GM06990 (cell line): ENCODE results near the gene ASS1.

Experiments used
- DNase-seq: peaks from one replicate; pipeline ENCODE4 v3.0.0-alpha.2; 2011; ENCODE audit not compliant: insufficient read length; ENCODE audit errors: extremely low read depth
- H3K27me3 ChIP-seq: replicated peaks from 2 replicates; pipeline ENCODE4 v1.6.0; 2011; ENCODE audit warnings: low read length; ENCODE audit not compliant: control insufficient read depth, insufficient read depth
- H3K36me3 ChIP-seq: 2 replicates; pipeline ENCODE4 v1.5.1; 2011; ENCODE audit warnings: low read length; ENCODE audit not compliant: control insufficient read depth, insufficient read depth
- H3K4me3 ChIP-seq: replicated peaks from 2 replicates; pipeline ENCODE4 v1.5.1; 2011; ENCODE audit warnings: low read depth, mild to moderate bottlenecking, control low read depth, low read length
- CTCF ChIP-seq: IDR thresholded peaks from 2 replicates; pipeline ENCODE4 v1.5.1; 2011; ENCODE audit warnings: low read length, control low read depth, mild to moderate bottlenecking, inconsistent platforms; ENCODE audit not compliant: insufficient read depth, poor library complexity, severe bottlenecking

The ASS1 gene

GRCh38 chr9:130407916-130408663 lies 36.7 kb upstream of the ASS1 start:
- Histone ChIP-seq H3K4me3 (no peak overlapping the region), H3K36me3 (no peaks in the 10 kb centered on the region), H3K27me3 (no peaks in the 10 kb centered on the region; the same call in 1 of the 2 replicates)
- no peak for TF ChIP-seq CTCF
- no peak for DNase-seq

DNA sequence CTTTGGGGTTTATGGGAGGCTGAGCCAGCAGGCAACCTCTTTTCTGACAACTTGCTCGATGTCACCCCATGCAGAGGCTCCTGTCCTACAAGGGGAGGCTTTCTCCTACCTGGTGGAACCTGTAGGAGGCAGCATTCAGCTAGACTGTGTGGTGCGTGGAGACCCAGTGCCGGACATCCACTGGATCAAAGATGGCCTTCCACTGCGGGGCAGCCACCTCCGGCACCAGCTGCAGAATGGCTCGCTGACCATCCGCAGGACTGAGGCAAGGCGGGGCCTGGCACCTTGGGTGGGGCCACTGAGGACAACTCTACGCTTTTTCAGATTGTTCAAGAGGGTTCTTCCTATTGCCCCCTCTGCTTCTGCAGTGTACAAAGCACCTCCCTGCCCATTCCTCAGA lies 36.1 kb upstream of the ASS1 start:
- no peaks in the 10 kb centered on the region for H3K36me3 ChIP-seq
- TF ChIP-seq CTCF: peak; percentile 5
- no peak for DNase-seq
- H3K4me3 ChIP-seq: no peak overlapping the region
- H3K27me3 ChIP-seq: no peaks in the 10 kb centered on the region; the same call in 1 of the 2 replicates

- no peak for TF ChIP-seq CTCF
- DNase-seq: no peak
Observed at GRCh38 chr9:130409246-130409645, 35.5 kb upstream of the ASS1 start.

DNA sequence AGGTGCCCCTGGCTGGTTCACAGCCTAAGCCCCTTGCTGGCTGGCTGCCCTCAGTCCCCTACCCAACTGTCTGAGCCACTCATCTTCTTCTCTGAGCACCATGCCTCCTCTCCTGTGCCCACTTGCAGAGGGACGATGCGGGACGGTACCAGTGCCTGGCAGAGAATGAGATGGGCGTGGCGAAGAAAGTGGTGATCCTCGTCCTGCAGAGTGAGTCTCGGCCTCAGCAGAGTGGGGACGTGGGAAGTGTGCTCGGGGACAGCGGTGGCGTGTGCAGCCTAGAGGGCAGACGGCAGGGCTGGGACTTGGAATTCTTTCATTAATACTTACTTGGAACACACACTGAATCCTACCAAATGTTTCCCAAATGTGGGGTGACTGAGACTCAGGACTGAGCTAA lies 34.3 kb upstream of the ASS1 start:
- no peak for DNase-seq
- Histone ChIP-seq H3K36me3 (no peaks in the 10 kb centered on the region), H3K4me3 (no peak overlapping the region), H3K27me3 (no peaks in the 10 kb centered on the region)
- no peak for TF ChIP-seq CTCF

More at GRCh38 chr9:130409246-130409645, 35.5 kb upstream of the ASS1 start:
- Histone ChIP-seq H3K4me3 (no peak overlapping the region), H3K36me3 (no peaks in the 10 kb centered on the region), H3K27me3 (no peaks in the 10 kb centered on the region; the same call in 1 of the 2 replicates)

DNA sequence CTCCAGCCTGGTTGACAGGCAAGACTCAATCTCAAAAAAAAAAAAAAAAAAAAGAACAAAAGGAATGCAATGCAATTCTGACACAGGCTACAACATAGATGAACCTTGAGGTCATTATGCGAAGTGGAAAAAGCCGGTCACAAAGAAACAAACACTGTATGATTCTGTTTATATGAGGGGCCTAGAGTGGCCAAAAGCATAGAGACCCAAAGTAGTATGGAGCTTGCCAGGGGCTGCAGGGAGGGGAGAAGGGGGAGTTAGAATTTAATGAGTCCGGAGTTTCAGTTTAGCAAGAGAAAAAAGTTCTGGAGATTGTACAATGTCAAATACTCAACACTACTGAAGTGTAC lies 33.2 kb upstream of the ASS1 start:
- H3K27me3 ChIP-seq: no peaks in the 10 kb centered on the region
- no peaks in the 10 kb centered on the region for H3K36me3 ChIP-seq
- no peak for DNase-seq
- no peak for TF ChIP-seq CTCF
- no peak overlapping the region for H3K4me3 ChIP-seq
